H9 (cell line): ENCODE data around the gene DNAAF1. TPM values are rescaled to one million over a fixed set of nuclear protein-coding genes. Genes with fewer than 3 reads are reported as not detected.

Source experiments
- DNase-seq: peaks from one replicate; pipeline ENCODE4 v3.0.0-alpha.2; 2017
- H2AFZ ChIP-seq: one replicate; pipeline ENCODE4 v1.6.1; 2013; ENCODE audit warnings: mild to moderate bottlenecking, low read length, control low read depth, moderate library complexity
- H2AK5ac ChIP-seq: 2 replicates; pipeline ENCODE4 v1.6.1; 2013; ENCODE audit warnings: low read length, control low read depth, mixed read lengths; ENCODE audit not compliant: insufficient read length
- H2BK120ac ChIP-seq: one replicate; pipeline ENCODE4 v1.6.1; 2013; ENCODE audit warnings: low read depth, mild to moderate bottlenecking, low read length, control low read depth, inconsistent platforms; ENCODE audit not compliant: poor library complexity, severe bottlenecking
- H2BK12ac ChIP-seq: 2 replicates; pipeline ENCODE4 v1.6.1; 2013; ENCODE audit warnings: low read length, control low read depth, mixed read lengths, low read depth; ENCODE audit not compliant: insufficient read length
- H2BK15ac ChIP-seq: 2 replicates; pipeline ENCODE4 v1.6.1; 2013; ENCODE audit warnings: low read depth, low read length, control low read depth
- H2BK20ac ChIP-seq: one replicate; pipeline ENCODE4 v1.6.1; 2013; ENCODE audit warnings: low read depth, mild to moderate bottlenecking, low read length, control low read depth, inconsistent platforms; ENCODE audit not compliant: poor library complexity, severe bottlenecking
- H2BK5ac ChIP-seq: 2 replicates; pipeline ENCODE4 v1.6.1; 2013; ENCODE audit warnings: low read length, control low read depth, mixed read lengths; ENCODE audit not compliant: insufficient read length
- H3K14ac ChIP-seq: 2 replicates; pipeline ENCODE4 v1.6.1; 2013; ENCODE audit warnings: low read length, control low read depth; ENCODE audit not compliant: insufficient read depth
- H3K18ac ChIP-seq: 2 replicates; pipeline ENCODE4 v1.6.1; 2013; ENCODE audit warnings: low read depth, mild to moderate bottlenecking, mixed read lengths, low read length, control low read depth; ENCODE audit not compliant: insufficient read length
- H3K23ac ChIP-seq: 2 replicates; pipeline ENCODE4 v1.6.1; 2013; ENCODE audit warnings: low read length, control low read depth, mixed read lengths, low read depth; ENCODE audit not compliant: insufficient read length
- H3K23me2 ChIP-seq: 2 replicates; pipeline ENCODE4 v1.6.1; 2013; ENCODE audit warnings: low read depth, mild to moderate bottlenecking, mixed read lengths, low read length, control low read depth; ENCODE audit not compliant: insufficient read length, poor library complexity, severe bottlenecking
- H3K27ac ChIP-seq: 2 replicates; pipeline ENCODE4 v1.5.1; 2013; ENCODE audit warnings: low read length, control low read depth, mixed read lengths, low read depth; ENCODE audit not compliant: insufficient read length
- H3K27me3 ChIP-seq: 2 replicates; pipeline ENCODE4 v1.6.1; 2013; ENCODE audit warnings: low read length, control low read depth, inconsistent platforms; ENCODE audit not compliant: insufficient read depth
- H3K4ac ChIP-seq: 2 replicates; pipeline ENCODE4 v1.6.1; 2013; ENCODE audit warnings: low read depth, mild to moderate bottlenecking, control low read depth, inconsistent platforms, low read length, moderate library complexity
- H3K4me1 ChIP-seq: 2 replicates; pipeline ENCODE4 v1.6.1; 2013; ENCODE audit warnings: low read length, control low read depth, inconsistent platforms; ENCODE audit not compliant: insufficient read depth
- H3K4me2 ChIP-seq: 2 replicates; pipeline ENCODE4 v1.6.1; 2013; ENCODE audit warnings: low read length, control low read depth, mixed read lengths; ENCODE audit not compliant: insufficient read length, insufficient read depth
- H3K56ac ChIP-seq: 2 replicates; pipeline ENCODE4 v1.6.1; 2013; ENCODE audit warnings: low read depth, mild to moderate bottlenecking, mixed read lengths, low read length, control low read depth; ENCODE audit not compliant: insufficient read length
- H3K79me1 ChIP-seq: 2 replicates; pipeline ENCODE4 v1.6.1; 2013; ENCODE audit warnings: low read depth, mild to moderate bottlenecking, moderate library complexity, low read length, control low read depth, inconsistent platforms; ENCODE audit not compliant: insufficient read depth, poor library complexity, severe bottlenecking
- H3K79me2 ChIP-seq: 2 replicates; pipeline ENCODE4 v1.6.1; 2013; ENCODE audit warnings: low read length, control low read depth, inconsistent platforms; ENCODE audit not compliant: insufficient read depth
- H3K9ac ChIP-seq: 2 replicates; pipeline ENCODE4 v1.6.1; 2013; ENCODE audit warnings: low read length, control low read depth, mixed read lengths; ENCODE audit not compliant: insufficient read length; ENCODE audit errors: extremely low read depth
- H3K9me3 ChIP-seq: one replicate; pipeline ENCODE4 v1.6.1; 2013; ENCODE audit warnings: low read depth, low read length, inconsistent platforms; ENCODE audit not compliant: control insufficient read depth
- H3T11ph ChIP-seq: one replicate; pipeline ENCODE4 v1.6.1; 2013; ENCODE audit warnings: mild to moderate bottlenecking, low read length, control low read depth, inconsistent platforms
- H4K20me1 ChIP-seq: one replicate; pipeline ENCODE4 v1.6.1; 2013; ENCODE audit not compliant: control insufficient read depth, insufficient read length, insufficient read depth
- H4K5ac ChIP-seq: 2 replicates; pipeline ENCODE4 v1.6.1; 2013; ENCODE audit warnings: low read depth, mild to moderate bottlenecking, mixed read lengths, low read length, control low read depth; ENCODE audit not compliant: insufficient read length
- H4K8ac ChIP-seq: replicated peaks from 2 replicates; pipeline ENCODE4 v1.6.1; 2013; ENCODE audit warnings: low read length, control low read depth, mixed read lengths, low read depth; ENCODE audit not compliant: insufficient read length
- H4K91ac ChIP-seq: 2 replicates; pipeline ENCODE4 v1.6.1; 2013; ENCODE audit warnings: low read depth, mild to moderate bottlenecking, moderate library complexity, mixed read lengths, low read length, control low read depth; ENCODE audit not compliant: insufficient read length
- H3K27ac Mint-ChIP-seq, 3 experiments: 2 replicates in 2 of 3; 3 replicates in 1 of 3; pipeline ENCODE4 v1.8.0; 2020 to 2021; ENCODE audit warnings: mixed read lengths in 3 of 3, mild to moderate bottlenecking in 1 of 3, moderate library complexity in 1 of 3
- H3K27me3 Mint-ChIP-seq: 2 replicates; pipeline ENCODE4 v1.8.0; 2021; ENCODE audit warnings: low read depth, mild to moderate bottlenecking, moderate library complexity, mixed read lengths
- H3K36me3 Mint-ChIP-seq, 3 experiments: 2 replicates in 2 of 3; 3 replicates in 1 of 3; pipeline ENCODE4 v1.8.0; 2020 to 2021; ENCODE audit warnings: low read depth in 3 of 3, mixed read lengths in 3 of 3; ENCODE audit not compliant: insufficient read depth in 1 of 3
- H3K4me1 Mint-ChIP-seq, 2 experiments: 2 replicates each; pipeline ENCODE4 v1.8.0; 2020; ENCODE audit warnings: mixed read lengths in 2 of 2
- H3K4me3 Mint-ChIP-seq, 2 experiments: 2 replicates in 1 of 2; 3 replicates in 1 of 2; pipeline ENCODE4 v1.8.0; 2020 to 2021; ENCODE audit warnings: mild to moderate bottlenecking in 2 of 2, mixed read lengths in 2 of 2, moderate library complexity in 1 of 2
- H3K9me3 Mint-ChIP-seq, 2 experiments: 2 replicates in 1 of 2; 3 replicates in 1 of 2; pipeline ENCODE4 v1.8.0; 2020; ENCODE audit warnings: mild to moderate bottlenecking in 2 of 2, mixed read lengths in 2 of 2, moderate library complexity in 1 of 2
- CTCF ChIP-seq: fragments of 200-600 bp; sonication (generic); conservative IDR thresholded peaks from 3 replicates; pipeline ENCODE4 v1.8.0; 2021; ENCODE audit warnings: antibody characterized with exemption, mild to moderate bottlenecking
- WGBS: extraction: QIAGEN DNeasy Blood & Tissue Kit; methylation state at CpG from one replicate; pipeline ENCODE4 v1.1.7; 2013; ENCODE audit warnings: missing lambda C conversion rate, low lambda C conversion rate, mixed read lengths; ENCODE audit not compliant: insufficient read length; ENCODE audit errors: extremely low coverage; 5-methylcytosine and 5-hydroxymethylcytosine counted together
- total RNA-seq: library from RNA; stranded (reverse); gene quantifications from 2 replicates; pipeline ENCODE4 v1.2.1, GENCODE V29; 2021

Gene DNAAF1
- total RNA-seq, 1 experiment from 2014 or later = not detected

GRCh38 chr16:84224554-84224953, 79.4 kb downstream of the DNAAF1 start:
- no peak overlapping the region for H3T11ph ChIP-seq
- H2BK5ac ChIP-seq = no peak overlapping the region
- H2AFZ ChIP-seq = no peak overlapping the region
- H3K56ac ChIP-seq = no peak overlapping the region
- H2BK15ac ChIP-seq = no peak overlapping the region
- no peaks in the 10 kb centered on the region for H3K23me2 ChIP-seq
- no peak overlapping the region for H2BK12ac ChIP-seq
- H4K5ac ChIP-seq = no peak overlapping the region
- no peaks in the 10 kb centered on the region for H4K20me1 ChIP-seq
- no peak for DNase-seq
- H3K4me2 ChIP-seq = no peak overlapping the region
- H3K23ac ChIP-seq = no peak overlapping the region
- Mint-ChIP-seq H3K4me3 (no peak overlapping the region), H3K36me3 (no peaks in the 10 kb centered on the region), H3K9me3 (no peaks in the 10 kb centered on the region), H3K27me3 (peaks cover 2% of the 10 kb centered on the region), H3K4me1 (peaks cover 12 to 19% of the 10 kb centered on the region in 2 experiments), H3K27ac (no peak overlapping the region)
- H3K27ac ChIP-seq = no peak overlapping the region
- no peak overlapping the region for H3K18ac ChIP-seq
- H3K27me3 ChIP-seq = no peaks in the 10 kb centered on the region
- H3K14ac ChIP-seq = no peak overlapping the region
- no peak overlapping the region for H3K9ac ChIP-seq
- no peaks in the 10 kb centered on the region for H3K4me1 ChIP-seq
- WGBS = no CpG with 5 or more reads among the region's 3 CpGs
- no peaks in the 10 kb centered on the region for H3K79me1 ChIP-seq
- H2AK5ac ChIP-seq = no peak overlapping the region
- H3K4ac ChIP-seq = no peak overlapping the region
- H3K79me2 ChIP-seq = no peaks in the 10 kb centered on the region
- TF ChIP-seq CTCF = no peak
- H2BK20ac ChIP-seq = no peak overlapping the region
- no peak overlapping the region for H4K91ac ChIP-seq
- no peak overlapping the region for H4K8ac ChIP-seq
- no peak overlapping the region for H2BK120ac ChIP-seq
- no peaks in the 10 kb centered on the region for H3K9me3 ChIP-seq
